HepG2 (cell line): Measurements from ENCODE around the gene PLCD4. TPM values are rescaled to one million over a fixed set of nuclear protein-coding genes. Genes with fewer than 3 reads are reported as not detected.
A peak's percentile ranks its signal among the peaks of the same experiment; 100 is the strongest.

ENCODE experiments used
- AGO1 ChIP-seq: fragments of 200-400 bp; formaldehyde crosslinking; IDR thresholded peaks from 2 replicates; pipeline ENCODE4 v1.6.1; 2017; ENCODE audit warnings: mild to moderate bottlenecking, low read depth, low read length, moderate library complexity; ENCODE audit not compliant: poor library complexity, severe bottlenecking
- DBP ChIP-seq: sonication (generic); formaldehyde crosslinking; IDR thresholded peaks from 2 replicates; pipeline ENCODE4 v1.4.0; 2020; ENCODE audit warnings: missing genetic modification reagents; ENCODE audit errors: not compliant biosample characterization
- DDIT3 ChIP-seq: sonication (generic); formaldehyde crosslinking; IDR thresholded peaks from 2 replicates; pipeline ENCODE4 v1.4.0; 2020; ENCODE audit warnings: mild to moderate bottlenecking, missing genetic modification reagents
- ELF3 ChIP-seq: IDR thresholded peaks from 2 replicates; pipeline ENCODE4 v1.6.1; 2016; ENCODE audit warnings: missing genetic modification reagents, missing compliant biosample characterization
- GMEB2 ChIP-seq: IDR thresholded peaks from 2 replicates; pipeline ENCODE4 v1.6.1; 2016; ENCODE audit warnings: missing biosample characterization, missing genetic modification reagents, low read depth
- HMGA1 ChIP-seq: sonication (generic); formaldehyde crosslinking; conservative IDR thresholded peaks from 2 replicates; pipeline ENCODE4 v1.4.0; 2020; ENCODE audit warnings: missing genetic modification reagents
- HOXD1 ChIP-seq: sonication (generic); formaldehyde crosslinking; IDR thresholded peaks from 2 replicates; pipeline ENCODE4 v1.5.0; 2020; ENCODE audit warnings: missing genetic modification reagents
- JDP2 ChIP-seq: sonication (generic); formaldehyde crosslinking; IDR thresholded peaks from 2 replicates; pipeline ENCODE4 v1.8.1; 2022; ENCODE audit warnings: missing genetic modification reagents, borderline replicate concordance
- MAFG ChIP-seq: sonication (generic); formaldehyde crosslinking; IDR thresholded peaks from 2 replicates; pipeline ENCODE4 v1.5.1; 2020; ENCODE audit warnings: mild to moderate bottlenecking, missing genetic modification reagents
- MYPOP ChIP-seq: sonication (generic); formaldehyde crosslinking; IDR thresholded peaks from 2 replicates; pipeline ENCODE4 v1.8.1; 2023; ENCODE audit warnings: mild to moderate bottlenecking, moderate library complexity, missing genetic modification reagents
- SNAI1 ChIP-seq: sonication (generic); formaldehyde crosslinking; IDR thresholded peaks from 2 replicates; pipeline ENCODE4 v1.5.0; 2020; ENCODE audit warnings: mild to moderate bottlenecking, missing genetic modification reagents, borderline replicate concordance
- TMF1 ChIP-seq: sonication (generic); formaldehyde crosslinking; IDR thresholded peaks from 2 replicates; pipeline ENCODE4 v1.8.1; 2022; ENCODE audit warnings: low read depth, missing genetic modification reagents
- ZBTB43 ChIP-seq: sonication (generic); formaldehyde crosslinking; conservative IDR thresholded peaks from 2 replicates; pipeline ENCODE4 v1.4.0; 2020; ENCODE audit warnings: missing genetic modification reagents
- ZEB1 ChIP-seq: IDR thresholded peaks from 2 replicates; pipeline ENCODE4 v1.6.1; 2012; ENCODE audit warnings: mild to moderate bottlenecking, low read depth, inconsistent platforms; ENCODE audit not compliant: insufficient replicate concordance
- ZFP90 ChIP-seq: sonication (generic); formaldehyde crosslinking; IDR thresholded peaks from 2 replicates; pipeline ENCODE4 v1.8.0; 2022; ENCODE audit warnings: missing genetic modification reagents, mild to moderate bottlenecking, inconsistent platforms, borderline replicate concordance
- ZFX ChIP-seq: sonication (generic); formaldehyde crosslinking; IDR thresholded peaks from 2 replicates; pipeline ENCODE4 v1.4.0; 2020; ENCODE audit warnings: mild to moderate bottlenecking, low read depth, missing genetic modification reagents, moderate library complexity
- ZMYM3 ChIP-seq: sonication (generic); formaldehyde crosslinking; IDR thresholded peaks from 2 replicates; pipeline ENCODE4 v1.5.1; 2020; ENCODE audit warnings: mild to moderate bottlenecking, missing genetic modification reagents
- ZNF17 ChIP-seq: sonication (generic); formaldehyde crosslinking; IDR thresholded peaks from 2 replicates; pipeline ENCODE4 v1.5.0; 2020; ENCODE audit warnings: mild to moderate bottlenecking, missing genetic modification reagents
- ZNF230 ChIP-seq: sonication (generic); formaldehyde crosslinking; IDR thresholded peaks from 2 replicates; pipeline ENCODE4 v1.4.0; 2020; ENCODE audit warnings: mild to moderate bottlenecking, missing genetic modification reagents
- ZNF317 ChIP-seq: sonication (generic); formaldehyde crosslinking; IDR thresholded peaks from 2 replicates; pipeline ENCODE4 v1.5.0; 2020; ENCODE audit warnings: mild to moderate bottlenecking, missing genetic modification reagents
- ZNF484 ChIP-seq: sonication (generic); formaldehyde crosslinking; IDR thresholded peaks from 2 replicates; pipeline ENCODE4 v1.5.1; 2020; ENCODE audit warnings: mild to moderate bottlenecking, low read depth, missing genetic modification reagents, borderline replicate concordance
- ZNF501 ChIP-seq: sonication (generic); formaldehyde crosslinking; IDR thresholded peaks from 2 replicates; pipeline ENCODE4 v1.5.1; 2020; ENCODE audit warnings: mild to moderate bottlenecking, moderate library complexity, missing genetic modification reagents
- ZNF678 ChIP-seq: sonication (generic); formaldehyde crosslinking; IDR thresholded peaks from 2 replicates; pipeline ENCODE4 v1.4.0; 2020; ENCODE audit warnings: mild to moderate bottlenecking, missing genetic modification reagents
- polyA plus RNA-seq, 8 experiments: library from polyadenylated mRNA; depleted of rRNA in 3 of 8; stranded (reverse) in 7 of 8; unstranded in 1 of 8; fragments of >200 nt; fragmentation: Illumina TruSeq in 4 of 8; extraction: Trizol in 4 of 8; gene quantifications; 2 replicates each; pipeline versions ENCODE4 v1.2.1 to v1.2.3, GENCODE V29; 2011 to 2016; ENCODE audit warnings: low read depth in 4 of 8, missing spikeins in 1 of 8, mixed read lengths in 1 of 8; ENCODE audit not compliant: insufficient read depth in 1 of 8
- total RNA-seq, 5 experiments: library from RNA; depleted of rRNA; stranded (reverse); fragments of >200 nt; fragmentation: Illumina TruSeq; extraction: Trizol; gene quantifications; 2 replicates each; pipeline ENCODE4 v1.2.3, GENCODE V29; 2016; ENCODE audit warnings: low read depth in 1 of 5

The PLCD4 gene
- total and polyA plus RNA-seq, 2 of the 13 experiments (the other 11 are each of a cell fraction or from before 2014, with no cell fraction given) = 0.26 TPM; not detected in 1

- TF ChIP-seq ZNF678 (no peak; the same call in 1 of the 2 replicates), ZNF317 (peak; percentile 96), HOXD1 (CRISPR knock-in tag) (peak; percentile 61), MAFG (CRISPR knock-in tag) (no peak), DDIT3 (peak; percentile 62; the same call in 1 of the 2 replicates), GMEB2 (CRISPR knock-in tag) (peak; percentile 95), ELF3 (CRISPR knock-in tag) (peak; percentile 72), ZNF17 (peak; percentile 97), ZFP90 (peak; percentile 89), HMGA1 (CRISPR knock-in tag) (no peak), SNAI1 (CRISPR knock-in tag) (peak; percentile 63; the same call in 1 of the 2 replicates), ZFX (CRISPR knock-in tag) (peak; percentile 98), TMF1 (CRISPR knock-in tag) (peak; percentile 87; the same call in 1 of the 2 replicates), MYPOP (no peak; the same call in 1 of the 2 replicates), ZNF501 (CRISPR knock-in tag) (peak; percentile 97), ZEB1 (peak; percentile 64), ZBTB43 (peak; percentile 92), JDP2 (peak; percentile 93), ZNF230 (CRISPR knock-in tag) (peak; percentile 91), DBP (CRISPR knock-in tag) (peak; percentile 26), ZMYM3 (CRISPR knock-in tag) (no peak), AGO1 (peak; percentile 23), ZNF484 (CRISPR knock-in tag) (no peak; the same call in 1 of the 2 replicates)
These were observed 39.3 kb upstream of the PLCD4 start, which contains the start of the genes CNOT9 and USP37 (continued) for GRCh38 chr2:218568190-218569037.
